Left cardiac atrium (tissue), 4 donors: ENCODE data around the gene GNB5. TPM values are rescaled to one million over a fixed set of nuclear protein-coding genes. Genes with fewer than 3 reads are reported as not detected.
A peak's percentile ranks its signal among the peaks of the same experiment; 100 is the strongest.
"Not testable (repeated sequence)": the region's sequence is repeated elsewhere in the genome, so short reads cannot be mapped to it uniquely, and the experiment has no call there.

Source experiments
- ATAC-seq, 2 donors: fragments of 200-7000 bp; cut with Tn5 transposase; one replicate each; pipeline ENCODE4 v1.9.1; 2020; ENCODE audit warnings: mild to moderate bottlenecking in 2 of 2, moderate library complexity in 2 of 2
- DNase-seq: peaks from one replicate; pipeline ENCODE4 v3.0.0-alpha.2; 2020
- intact Hi-C, 2 donors: fragments of 100-400 bp; cut with DNase I; formaldehyde crosslinking; loops; one replicate each; pipeline versions ENCODE4 v1.14.1 to v1.15.1; 2022 to 2023
- long read RNA-seq: library from polyadenylated mRNA; unstranded; transcript quantifications from one replicate; pipeline ENCODE4 v2.0.0, GENCODE V29; 2021
- total RNA-seq, 2 donors: library from RNA; stranded (reverse); fragmentation: NEBNext Ultra II Directional; extraction: Animal tissue kit (Norgen Biotek cat#: 25700); gene quantifications; one replicate each; pipeline ENCODE4 v1.2.1, GENCODE V29; 2021
- donor health status: DM: no; HTN: yes; CAD: no.
- donor health status: DM: no; HTN: yes; CAD: no; lungs with severe emphysema.
- donor health status: DM: yes; HTN: yes; CAD: no.
- donor health status: Dilated cardiomyopathy.

The GNB5 gene
- 10 to 100 TPM; 36.3 to 63.4 TPM for total RNA-seq
- long read RNA-seq, transcript GNB5-202 (11 exons, 1,735 nt): major isoform, 154 of 171 reads
- long read RNA-seq, partial matches to known transcripts: 3 of 171 reads
- long read RNA-seq, other reads (novel, unspliced or antisense): 14 of 171 reads

DNA sequence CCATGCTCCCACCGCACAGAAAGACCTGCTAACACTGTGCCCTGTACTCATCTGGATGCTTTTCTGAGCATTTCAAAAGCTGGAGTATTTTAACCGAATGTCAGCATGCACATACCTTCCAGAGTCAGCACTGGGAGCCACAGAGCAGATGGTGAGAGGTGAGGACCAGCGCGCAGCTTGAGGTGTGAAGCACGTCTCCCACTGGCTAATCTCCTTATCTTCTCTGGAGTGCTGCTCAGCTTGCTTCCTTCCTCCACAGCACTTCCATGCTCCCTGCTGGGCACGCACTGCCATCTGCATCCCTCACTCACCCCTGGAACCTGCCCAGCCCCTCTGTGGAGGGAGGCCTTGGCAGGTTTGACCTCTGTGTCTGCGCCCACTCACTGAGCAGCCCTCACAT is at the start of gene GNB5:
Gene GNB5, minus strand, starts transcription at position 186 of the 400 bp plus-strand sequence. CDS start 6,716 bp downstream, outside the sequence.
- intact Hi-C loops: no loop called here
- no peak for DNase-seq
- peak in 1 of 2 donors; percentile 33 for ATAC-seq

DNA sequence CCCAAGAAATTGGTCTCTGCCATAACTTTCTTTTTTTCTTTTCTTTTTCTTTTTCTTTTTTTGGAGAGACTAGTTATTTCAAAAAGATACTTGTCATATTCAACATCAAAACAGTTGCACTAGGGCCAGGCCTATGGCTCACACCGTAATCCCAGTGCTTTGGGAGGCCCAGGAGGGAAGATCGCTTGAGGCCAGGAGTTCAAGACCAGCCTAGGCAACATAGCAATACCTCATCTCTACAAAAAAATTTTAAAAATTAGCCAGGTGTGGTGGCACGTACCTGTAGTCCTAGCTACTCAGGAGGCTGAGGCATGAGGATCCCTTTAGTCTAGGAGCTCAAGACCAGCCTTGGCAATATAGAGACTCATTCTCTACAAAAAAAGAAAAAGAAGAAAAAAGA is 49.0 kb upstream of the GNB5 start:
- no peak for DNase-seq
- no peak for ATAC-seq
- intact Hi-C loops: no loop called here

DNA sequence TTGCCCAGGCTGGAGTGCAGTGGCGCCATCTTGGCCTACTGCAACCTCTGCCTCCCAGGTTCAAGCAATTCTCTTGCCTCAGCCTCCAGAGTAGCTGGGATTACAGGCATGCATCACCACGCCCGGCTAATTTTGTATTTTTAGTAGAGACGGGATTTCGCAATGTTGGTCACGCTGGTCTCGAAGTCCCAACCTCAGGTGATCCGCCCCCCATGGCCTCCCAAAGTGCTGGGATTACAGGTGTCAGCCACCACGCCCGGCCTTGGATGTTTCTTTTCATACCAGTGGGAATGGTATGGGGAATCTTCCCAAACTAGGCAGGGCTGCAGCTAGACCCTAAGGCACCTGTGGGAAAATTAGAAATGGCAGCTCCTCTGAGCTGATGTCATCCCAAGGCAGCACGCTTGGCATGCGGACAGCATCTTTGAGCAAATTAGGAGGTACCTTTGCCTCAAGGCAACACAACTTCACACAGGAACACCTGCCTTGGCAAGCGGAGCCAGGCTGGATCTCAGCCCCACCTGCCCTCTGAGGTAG is 47.9 kb upstream of the GNB5 start:
- DNase-seq, intact Hi-C loops, ATAC-seq: not testable (repeated sequence)

DNA sequence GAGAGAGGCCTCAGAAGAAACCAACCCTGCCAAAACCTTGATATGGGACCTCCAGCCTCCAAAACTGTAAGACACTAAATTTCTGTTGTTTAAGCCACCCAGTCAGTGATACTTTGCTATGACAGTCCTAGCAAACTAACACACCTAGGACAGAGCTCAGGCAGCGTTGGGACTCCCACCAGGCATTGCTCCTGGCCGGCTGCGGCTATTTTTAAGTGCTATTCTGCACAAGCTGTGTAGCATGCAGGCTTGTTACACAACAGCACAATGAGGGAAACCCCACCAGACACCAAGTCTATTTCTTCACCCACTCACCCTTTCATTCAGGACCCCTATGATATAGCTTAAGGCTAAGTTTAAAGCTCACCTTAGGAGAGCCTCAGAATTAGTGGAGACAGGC is 47.0 kb upstream of the GNB5 start:
- DNase-seq (no peak), ATAC-seq (no peak)
- intact Hi-C loops: no loop called here

DNA sequence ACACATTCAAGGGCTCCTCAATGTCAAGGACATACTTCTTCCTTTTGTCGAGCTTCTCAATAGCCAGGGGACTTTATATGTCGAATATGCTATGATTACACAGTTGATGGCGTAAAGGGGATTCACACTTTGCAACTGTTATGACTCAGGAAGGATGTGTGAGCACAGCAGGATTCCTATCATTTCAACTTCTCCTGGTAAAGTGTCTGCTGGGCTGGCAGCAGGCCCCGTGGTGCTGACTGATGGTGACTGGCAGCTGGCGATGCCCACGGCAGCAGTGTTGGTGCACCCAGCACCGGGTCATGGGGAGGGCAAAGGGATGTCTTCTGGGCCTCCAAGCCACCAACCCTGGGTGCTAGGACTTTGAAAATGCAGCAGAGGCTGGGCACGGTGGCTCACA is 44.8 kb upstream of the GNB5 start:
- peak; percentile 69 to 81 for ATAC-seq
- intact Hi-C loops: no loop called here

DNA sequence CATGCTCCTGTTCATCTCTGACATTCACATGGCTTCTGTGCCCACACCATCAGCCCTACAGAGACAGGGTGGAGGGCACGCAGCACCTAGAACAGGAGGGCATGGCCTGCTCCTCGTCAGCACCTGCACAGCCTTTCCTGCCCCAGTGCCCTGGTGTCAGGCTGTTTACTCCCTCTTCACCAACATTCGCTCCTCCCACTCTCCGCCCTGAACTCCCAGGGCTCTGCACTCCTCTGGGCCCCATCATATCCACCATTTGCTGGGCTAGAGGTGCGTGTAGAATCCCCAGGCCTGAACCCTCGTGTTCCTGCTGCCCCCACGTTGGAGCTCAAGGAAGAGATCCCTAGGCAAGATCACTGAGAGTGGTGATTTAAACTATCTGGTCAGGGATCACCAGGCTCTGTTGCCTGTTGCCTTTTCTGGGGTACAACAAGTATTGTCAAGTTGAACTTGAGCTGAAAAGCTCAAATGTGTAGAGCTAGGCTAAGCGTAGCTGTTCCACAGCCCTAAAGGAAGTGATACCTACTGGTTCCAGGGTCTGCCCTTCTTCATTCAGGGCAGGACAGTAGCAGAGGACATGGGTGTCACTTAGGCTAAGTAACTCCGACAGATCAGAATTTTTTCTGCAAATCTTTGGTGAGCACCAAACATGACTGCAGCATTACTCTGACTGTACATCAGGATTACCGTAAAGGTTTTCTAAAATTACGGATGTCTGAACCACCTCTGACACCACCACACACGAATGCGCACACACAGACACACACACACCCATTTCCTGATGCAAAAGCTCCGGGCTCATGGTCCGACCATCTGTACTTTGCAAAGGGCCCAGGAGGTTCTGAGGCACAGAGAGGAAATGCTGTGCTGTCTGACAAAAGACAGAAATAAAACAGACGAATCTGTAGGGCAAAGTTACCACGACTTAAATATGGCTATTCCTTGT is 43.7 kb upstream of the GNB5 start:
- intact Hi-C loops: no loop called here
- ATAC-seq (peak in 1 of 2 donors; percentile 48), DNase-seq (no peak)

More for the DNA sequence above, 44.8 kb upstream of the GNB5 start:
- peak; percentile 72 for DNase-seq

DNA sequence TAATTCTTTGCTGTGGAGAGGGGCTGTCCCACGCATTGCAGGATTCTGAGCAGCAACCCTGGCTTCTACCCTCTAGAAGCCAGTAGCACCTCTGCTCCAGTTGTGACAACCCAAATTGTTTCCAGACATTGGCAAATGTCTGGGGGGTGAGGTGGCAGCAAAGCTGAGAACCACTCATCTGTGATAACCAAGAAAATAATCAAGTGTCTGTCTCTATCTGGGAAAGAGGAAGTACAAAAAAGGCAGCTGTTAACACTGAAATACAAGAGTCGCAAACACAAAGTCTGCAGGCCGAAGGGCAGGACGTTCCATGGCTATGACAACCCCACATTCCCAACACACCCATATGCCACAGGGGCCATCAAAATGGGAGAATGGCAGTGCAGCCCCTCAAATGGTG is 42.2 kb upstream of the GNB5 start:
- intact Hi-C loops: loop anchor here in 1 of 2 donors (2.0 kb wide), 1 partner anchor 49 kb away; no protein-coding TSS in a partner anchor
- DNase-seq (peak; percentile 28), ATAC-seq (peak; percentile 52 to 54)

DNA sequence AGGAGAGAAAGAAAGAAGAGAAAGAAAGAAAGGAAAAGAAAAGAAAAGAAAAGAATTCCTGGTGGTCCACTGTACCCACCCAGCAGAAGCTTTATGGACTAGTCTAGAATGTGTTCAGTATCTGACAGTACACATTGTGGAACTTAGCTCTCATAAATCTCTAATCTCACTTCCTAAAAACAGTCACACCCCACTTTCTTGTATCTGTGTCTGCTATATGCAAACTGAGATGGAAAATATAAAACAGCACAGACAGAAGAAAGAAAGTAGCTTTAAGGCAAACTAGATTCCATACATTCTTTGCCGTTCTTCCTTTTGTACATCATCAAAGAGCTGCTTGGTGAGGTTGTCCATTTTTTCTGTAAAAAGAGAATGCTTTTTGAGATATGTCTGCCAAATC is 41.1 kb upstream of the GNB5 start:
- DNase-seq (no peak), ATAC-seq (no peak)
- intact Hi-C loops: loop anchor here in 1 of 2 donors (2.0 kb wide), 1 partner anchor 48 kb away; no protein-coding TSS in a partner anchor

DNA sequence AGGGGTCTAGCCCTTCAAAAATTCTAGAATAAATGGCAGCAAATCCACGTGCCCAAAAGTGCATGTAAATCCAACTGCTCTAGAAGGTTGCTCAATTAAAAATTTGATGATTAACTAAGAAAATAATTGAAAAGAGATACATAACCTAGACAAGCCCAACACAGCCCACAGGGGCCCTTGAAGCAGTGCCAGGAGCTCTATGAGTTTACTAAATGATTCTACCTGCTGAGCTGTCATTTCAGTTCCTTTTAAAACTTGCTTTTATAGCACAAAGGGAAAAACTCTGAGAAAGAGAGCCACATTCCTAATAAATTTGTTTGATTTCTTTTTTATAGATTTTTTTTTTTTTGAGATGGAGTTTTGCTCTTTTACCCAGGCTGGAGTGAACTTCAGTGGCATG is 38.9 kb upstream of the GNB5 start:
- ATAC-seq (no peak), DNase-seq (no peak)
- intact Hi-C loops: no loop called here

DNA sequence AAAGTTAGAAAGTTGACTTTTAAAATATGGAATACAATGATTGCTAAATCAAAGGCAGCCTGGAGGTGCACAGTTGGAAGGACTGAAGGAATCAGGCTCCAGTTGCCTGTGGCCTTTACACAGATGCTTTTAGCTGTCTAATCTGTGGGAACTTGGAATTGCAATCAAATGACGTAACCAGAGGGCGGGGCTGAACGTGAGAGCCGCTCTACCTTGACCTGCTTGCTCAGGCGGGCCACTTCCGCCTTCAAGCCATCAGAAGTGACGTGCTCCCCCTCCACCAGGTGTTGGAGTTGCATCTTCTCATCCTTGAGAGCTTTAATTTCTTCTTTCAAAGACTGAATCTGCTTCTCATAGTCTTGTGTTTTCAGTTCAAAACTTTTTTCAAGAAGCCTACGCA is 37.7 kb upstream of the GNB5 start:
- DNase-seq (no peak), ATAC-seq (no peak)
- intact Hi-C loops: no loop called here

DNA sequence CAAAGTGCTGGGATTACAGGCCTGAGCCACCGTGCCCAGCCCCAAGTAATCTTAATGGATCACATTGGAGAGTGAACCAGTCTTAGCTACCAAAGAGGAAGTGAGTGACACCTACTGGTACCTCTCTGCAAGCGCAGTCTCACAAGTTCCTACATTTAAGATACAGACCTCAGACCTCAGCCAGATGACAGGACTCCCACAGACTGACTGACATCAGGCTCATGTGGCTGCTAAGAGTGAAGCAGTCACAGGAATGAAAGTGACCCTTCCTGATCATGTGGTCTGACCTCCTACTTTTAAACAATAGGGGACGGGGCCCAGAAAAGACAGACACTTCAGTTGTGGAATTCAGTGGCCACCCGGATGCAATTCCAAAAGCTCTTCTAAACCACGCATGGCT is 36.3 kb upstream of the GNB5 start:
- ATAC-seq (peak; percentile 73 to 88), DNase-seq (peak; percentile 68)
- intact Hi-C loops: loop anchor here in 1 of 2 donors (2.0 kb wide), 1 partner anchor 45 kb away; no protein-coding TSS in a partner anchor

DNA sequence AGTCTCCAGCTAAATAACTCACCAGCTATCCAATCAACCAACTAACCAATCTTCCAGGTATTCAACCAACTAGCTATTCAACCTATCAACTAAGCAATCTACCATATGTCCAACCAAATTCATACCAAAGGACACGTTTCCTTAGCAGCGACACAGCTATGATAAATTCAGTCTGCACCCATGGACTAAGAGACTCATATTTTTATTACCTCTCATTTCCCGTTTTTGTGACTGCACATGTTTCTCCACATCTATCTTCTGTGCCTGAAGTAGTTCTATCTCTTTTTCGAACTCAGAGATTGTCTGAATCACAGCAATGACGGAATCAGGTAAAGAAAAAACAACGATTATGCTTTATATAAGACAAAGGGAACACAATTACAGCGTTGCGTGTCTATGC is 34.0 kb upstream of the GNB5 start:
- no peak for DNase-seq
- intact Hi-C loops: no loop called here
- no peak for ATAC-seq

DNA sequence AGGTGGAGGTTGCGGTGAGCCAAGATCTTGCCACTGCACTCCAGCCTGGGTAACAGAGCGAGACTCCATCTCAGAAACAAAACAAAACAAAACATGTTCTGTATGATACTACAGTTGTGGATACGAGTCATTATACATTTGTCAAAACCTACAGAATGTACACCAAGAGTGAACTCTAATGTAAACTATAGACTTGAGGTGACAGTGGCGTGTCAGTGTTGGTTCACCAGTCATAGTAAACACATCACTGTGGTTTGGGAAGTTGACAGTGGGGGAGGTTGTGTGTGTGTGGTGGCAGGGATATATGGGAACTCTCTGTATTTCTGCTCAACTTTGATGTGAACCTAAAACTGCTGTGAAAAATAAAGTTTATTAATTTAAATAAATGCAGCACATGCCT is 33.0 kb upstream of the GNB5 start:
- ATAC-seq (no peak), DNase-seq (no peak)
- intact Hi-C loops: no loop called here

DNA sequence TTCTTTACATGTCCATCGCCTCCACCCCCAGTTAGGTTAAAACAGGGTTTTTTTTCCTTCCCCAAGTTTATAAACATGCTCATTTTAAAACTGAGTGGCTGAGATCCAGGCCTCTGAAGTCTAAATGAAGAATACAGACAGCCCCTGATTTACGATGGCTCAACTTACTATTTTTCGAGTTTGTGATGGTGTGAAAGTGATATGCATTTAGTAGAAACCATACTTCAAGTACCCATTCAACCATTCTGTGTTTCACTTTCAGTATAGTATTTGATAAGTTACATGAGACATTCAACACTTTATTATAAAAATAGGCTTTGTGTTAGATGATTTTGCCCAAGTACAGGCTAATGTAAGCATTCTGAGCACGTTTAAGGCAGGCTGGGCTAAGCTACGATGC is 30.5 kb upstream of the GNB5 start:
- DNase-seq (no peak), ATAC-seq (no peak)
- intact Hi-C loops: no loop called here

DNA sequence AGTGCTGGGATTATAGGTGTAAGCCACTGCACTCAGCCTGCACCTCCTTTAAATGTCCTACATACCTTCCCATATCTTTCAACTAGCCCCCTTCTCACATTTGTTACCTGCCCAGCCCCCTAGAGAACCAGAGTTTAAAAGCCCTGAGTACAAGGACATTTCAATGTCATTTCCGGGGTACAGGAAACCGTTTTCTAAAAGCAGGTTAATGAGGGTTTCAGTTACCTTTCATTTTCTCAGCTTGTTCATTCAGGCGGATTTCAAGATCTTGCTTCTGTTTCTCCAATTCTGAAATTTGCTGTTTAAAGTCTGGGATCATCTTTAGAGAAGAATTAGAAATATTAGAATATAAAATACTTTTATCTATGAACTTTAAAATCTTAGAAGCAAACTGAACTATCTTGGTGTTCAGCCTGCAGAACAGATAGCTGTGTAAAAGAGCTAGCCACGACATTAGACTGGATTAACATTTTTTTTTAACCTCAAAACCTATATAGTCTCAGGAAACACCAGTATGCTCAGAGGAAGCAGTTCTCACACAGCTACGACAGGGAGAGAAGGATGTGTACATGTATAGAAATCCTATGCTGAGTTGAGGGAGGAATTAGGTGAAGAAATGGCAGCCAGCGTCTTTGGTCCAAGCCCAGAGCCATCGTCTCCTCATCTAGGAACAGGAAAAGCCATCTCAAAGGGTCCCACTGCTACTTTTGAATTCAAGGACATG is 29.9 kb upstream of the GNB5 start:
- ATAC-seq (no peak), DNase-seq (no peak)
- intact Hi-C loops: no loop called here

DNA sequence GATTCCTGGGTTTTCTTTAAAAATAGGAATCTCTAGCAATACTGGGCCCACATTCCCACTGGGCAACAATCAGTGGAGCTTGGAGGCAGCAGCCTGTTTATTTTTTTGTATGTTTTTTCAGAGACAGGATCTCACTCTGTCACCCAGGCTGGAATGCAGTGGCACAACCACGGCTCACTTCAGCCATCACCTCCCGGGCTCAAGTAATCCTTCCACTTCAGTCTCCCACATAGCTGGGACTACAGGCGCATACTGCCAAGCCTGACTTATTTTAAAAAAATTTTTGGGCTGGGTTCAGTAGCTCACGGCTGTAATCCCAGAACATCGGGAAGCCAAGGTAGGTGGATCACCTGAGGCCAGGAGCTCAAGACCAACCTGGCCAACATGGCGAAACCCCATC is 29.1 kb upstream of the GNB5 start:
- ATAC-seq: peak; percentile 86 to 87
- intact Hi-C loops: no loop called here

DNA sequence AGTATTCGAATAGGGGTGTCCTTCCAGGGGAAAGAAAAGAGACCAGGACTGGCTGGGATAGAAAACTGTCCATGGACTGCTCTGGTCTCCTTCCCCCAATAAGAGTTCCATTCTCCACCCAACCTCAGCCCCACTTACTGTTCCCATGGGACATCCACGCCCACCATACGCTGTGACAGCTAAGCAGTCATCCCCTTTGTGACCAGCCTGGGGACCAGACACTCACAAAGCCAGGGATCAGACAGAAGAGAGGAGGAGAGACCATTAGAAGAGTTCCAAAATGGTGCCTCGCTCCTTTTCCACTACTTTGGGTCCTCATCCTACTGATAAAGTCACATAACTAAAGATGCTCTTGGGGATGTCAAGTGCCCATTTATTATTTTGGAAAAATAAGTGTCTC is 27.6 kb upstream of the GNB5 start:
- ATAC-seq: no peak
- intact Hi-C loops: no loop called here
- DNase-seq: no peak

More for the DNA sequence above, 29.1 kb upstream of the GNB5 start:
- peak; percentile 43 for DNase-seq

DNA sequence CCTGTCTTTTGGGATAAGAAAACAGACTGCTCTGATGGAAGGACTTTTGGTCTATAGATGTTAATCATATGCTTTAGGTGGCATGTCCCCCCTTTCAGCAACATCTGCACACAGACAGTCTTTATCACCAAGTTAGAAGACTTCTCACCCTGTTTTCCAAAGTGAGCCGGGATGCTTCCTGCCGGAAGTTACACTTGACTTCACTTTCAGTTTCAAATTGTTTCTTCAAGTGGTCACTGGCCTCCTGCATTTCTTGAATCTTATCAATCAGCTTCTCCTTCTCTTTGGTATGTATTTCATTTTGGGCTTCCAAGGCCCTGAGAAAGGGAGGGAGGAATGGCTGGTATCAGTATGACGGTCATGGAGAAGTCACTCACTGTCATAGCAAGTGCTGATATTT is 27.2 kb upstream of the GNB5 start:
- intact Hi-C loops: no loop called here
- ATAC-seq: no peak

DNA sequence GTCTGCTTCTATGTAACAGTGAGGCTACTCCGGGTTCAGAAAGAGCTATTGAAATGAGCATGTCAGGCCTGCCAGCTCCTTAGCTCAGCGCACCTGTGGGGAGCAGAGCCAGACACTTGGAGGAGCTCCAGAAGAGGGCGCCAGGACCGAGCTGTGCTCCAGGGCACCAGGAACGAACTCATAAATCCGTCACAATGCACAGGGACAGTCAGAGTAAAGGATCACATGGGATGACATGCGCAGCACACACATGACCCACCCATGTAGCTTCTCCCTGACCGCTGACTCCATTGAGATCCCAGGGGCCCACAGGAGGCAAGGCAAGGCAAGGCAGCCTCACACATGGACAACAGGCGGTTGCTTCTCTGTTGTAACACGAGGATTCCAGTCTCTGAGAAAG is 26.0 kb upstream of the GNB5 start:
- DNase-seq (no peak), ATAC-seq (no peak)
- intact Hi-C loops: no loop called here

More for the DNA sequence above, 27.2 kb upstream of the GNB5 start:
- DNase-seq: no peak

DNA sequence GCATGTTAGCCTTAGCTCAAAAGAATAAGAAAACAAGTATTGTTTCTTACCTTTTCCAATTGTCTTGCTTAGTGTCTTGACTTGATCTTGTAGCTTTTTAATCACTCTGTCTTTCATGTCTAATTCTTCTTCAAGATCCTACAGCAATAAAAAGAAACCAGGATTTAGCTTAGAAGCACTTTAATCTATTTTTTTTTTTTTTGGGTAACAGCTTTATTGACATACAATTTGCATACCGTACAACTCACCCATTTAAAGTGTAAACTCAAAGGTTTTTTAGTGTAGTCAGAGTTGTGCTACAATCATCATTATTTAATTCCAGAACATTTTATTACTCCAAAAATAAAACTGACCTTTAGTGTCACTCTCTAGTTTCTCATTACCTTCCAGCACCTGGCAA is 23.4 kb upstream of the GNB5 start:
- DNase-seq: no peak

More for the DNA sequence above, 23.4 kb upstream of the GNB5 start:
- intact Hi-C loops: no loop called here
- no peak for ATAC-seq
